WI38 (cell line): Measurements from ENCODE around the gene CAPG.

ENCODE experiments used
- H3K4me3 ChIP-seq: 2 replicates; pipeline ENCODE4 v1.5.1; 2011; ENCODE audit warnings: low read depth, mild to moderate bottlenecking, control low read depth, low read length
- TF ChIP-seq, protein P1 (sequence below): IDR thresholded peaks from 2 replicates; pipeline ENCODE4 v1.5.1; 2012; ENCODE audit warnings: low read depth, mild to moderate bottlenecking, control low read depth, low read length

Gene CAPG

DNA sequence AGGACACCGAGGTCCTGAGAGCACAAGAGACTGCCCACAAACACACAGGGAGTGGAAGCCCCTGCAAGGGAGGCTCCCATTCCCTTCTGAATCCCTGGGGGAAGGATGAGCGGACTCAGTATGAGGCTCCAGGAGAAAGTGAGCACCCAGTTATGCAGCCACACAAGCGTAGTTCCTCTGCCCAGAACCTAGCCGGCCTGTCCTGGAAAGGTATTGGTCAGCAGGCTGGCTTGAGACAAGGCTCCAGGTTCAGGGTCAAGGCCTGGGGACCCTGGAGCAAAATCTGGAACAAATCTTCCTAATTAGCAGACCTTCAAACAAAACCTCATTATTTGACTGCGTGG is 1.2 kb upstream of the CAPG start:
- TF ChIP-seq, protein P1, sequence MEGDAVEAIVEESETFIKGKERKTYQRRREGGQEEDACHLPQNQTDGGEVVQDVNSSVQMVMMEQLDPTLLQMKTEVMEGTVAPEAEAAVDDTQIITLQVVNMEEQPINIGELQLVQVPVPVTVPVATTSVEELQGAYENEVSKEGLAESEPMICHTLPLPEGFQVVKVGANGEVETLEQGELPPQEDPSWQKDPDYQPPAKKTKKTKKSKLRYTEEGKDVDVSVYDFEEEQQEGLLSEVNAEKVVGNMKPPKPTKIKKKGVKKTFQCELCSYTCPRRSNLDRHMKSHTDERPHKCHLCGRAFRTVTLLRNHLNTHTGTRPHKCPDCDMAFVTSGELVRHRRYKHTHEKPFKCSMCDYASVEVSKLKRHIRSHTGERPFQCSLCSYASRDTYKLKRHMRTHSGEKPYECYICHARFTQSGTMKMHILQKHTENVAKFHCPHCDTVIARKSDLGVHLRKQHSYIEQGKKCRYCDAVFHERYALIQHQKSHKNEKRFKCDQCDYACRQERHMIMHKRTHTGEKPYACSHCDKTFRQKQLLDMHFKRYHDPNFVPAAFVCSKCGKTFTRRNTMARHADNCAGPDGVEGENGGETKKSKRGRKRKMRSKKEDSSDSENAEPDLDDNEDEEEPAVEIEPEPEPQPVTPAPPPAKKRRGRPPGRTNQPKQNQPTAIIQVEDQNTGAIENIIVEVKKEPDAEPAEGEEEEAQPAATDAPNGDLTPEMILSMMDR: no peak
- no peak overlapping the region for H3K4me3 ChIP-seq

DNA sequence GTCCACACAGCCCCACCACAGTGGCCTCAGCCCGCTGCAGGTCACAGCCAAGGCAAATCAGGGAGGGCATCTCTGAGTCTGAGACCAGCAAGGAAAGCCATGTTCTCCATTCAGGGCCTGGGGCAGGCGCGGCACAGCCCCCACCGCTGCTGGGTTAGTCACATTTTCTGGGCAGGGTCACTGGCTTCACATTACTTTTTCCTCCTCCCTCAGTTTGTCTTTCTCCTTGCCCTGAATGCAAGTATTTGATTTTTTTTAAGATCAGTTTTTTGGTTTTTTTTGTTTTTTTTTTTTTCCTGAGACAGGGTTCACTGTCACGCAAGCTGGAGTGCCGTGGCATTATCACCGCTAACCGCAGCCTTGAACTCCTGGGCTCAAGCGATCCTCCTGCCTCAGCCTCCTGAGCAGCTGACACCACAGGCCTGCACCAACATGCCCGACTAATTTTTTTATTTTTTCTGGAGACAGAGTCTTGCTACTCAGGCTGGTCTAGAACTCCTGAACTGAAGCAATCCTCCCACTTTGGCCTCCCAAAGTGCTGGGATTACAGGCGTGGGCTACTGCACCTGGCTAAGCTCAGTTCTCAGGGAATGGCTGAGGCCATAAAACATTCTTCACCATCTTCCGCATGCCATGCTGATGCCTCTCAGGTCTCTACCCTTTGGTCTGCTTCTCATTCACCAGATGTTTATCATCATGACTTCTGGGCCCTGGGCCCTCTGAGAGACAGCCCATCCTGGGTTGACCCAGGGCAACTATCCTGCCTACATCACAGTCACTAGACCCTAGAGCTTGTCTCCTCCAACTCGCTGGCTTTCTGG is 628 bp upstream of the CAPG start:
- TF ChIP-seq, protein P1: no peak
- H3K4me3 ChIP-seq: no peak overlapping the region

DNA sequence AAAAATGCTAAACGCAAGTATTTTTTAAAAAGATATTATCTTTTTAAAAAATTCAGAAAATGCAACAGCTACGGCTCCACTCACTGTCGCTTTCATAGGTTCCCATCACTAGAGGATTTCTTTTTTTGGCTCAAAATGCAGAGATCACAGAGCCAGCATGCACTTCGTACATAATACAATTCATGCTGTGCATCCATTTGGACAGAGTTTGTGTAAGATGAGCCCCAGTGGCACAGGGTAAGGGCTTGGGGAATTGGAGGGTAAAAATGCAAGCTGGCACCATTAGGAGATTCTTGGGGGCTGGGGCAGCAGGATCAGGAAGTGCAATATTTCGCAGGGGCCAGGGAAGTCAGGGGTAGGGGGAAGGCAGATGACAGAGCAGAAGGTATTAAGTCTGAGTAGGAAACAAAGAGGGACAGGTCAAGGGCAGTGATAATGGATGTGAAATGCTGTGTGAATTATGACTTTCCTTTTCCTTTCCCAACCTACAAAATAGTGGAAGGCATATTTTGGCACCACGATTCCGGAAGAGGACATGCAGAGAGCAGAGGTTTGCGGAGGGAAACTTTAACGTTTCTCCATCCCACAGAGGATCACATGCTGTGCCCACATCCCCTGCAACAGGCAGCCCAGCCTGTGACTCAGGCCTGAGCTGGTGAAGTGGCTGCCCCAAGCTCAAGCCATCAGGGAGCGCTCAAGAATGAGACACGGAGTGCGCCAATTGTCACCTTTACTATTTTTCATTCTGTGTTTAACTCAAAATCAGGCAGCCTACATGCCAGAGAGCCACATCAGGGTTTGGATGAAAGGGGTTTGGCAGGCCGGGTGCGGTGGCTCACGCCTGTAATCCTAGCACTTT is 4.7 kb downstream of the CAPG start:
- TF ChIP-seq, protein P1: no peak
- no peak overlapping the region for H3K4me3 ChIP-seq

DNA sequence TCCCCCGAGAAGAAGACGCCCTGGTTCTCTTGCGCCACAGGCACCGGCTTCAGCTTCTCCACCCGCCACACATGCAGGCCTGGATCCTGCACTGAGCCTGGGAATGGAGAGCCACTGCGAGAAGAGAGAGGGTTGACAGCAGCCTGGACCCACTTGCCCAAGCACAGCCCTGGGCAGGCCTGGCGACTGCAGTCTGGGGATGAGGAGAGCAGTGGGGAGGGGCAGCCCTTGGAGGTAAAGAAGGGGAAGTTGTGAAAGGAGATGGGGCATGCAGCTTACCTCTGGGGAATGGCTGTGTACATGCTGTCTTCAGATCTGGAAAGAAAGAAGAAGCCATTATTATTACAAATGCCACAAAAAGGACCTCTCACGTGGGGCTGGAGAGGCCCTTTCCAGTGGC is 8.3 kb downstream of the CAPG start:
- TF ChIP-seq, protein P1: no peak
- H3K4me3 ChIP-seq: no peak overlapping the region

DNA sequence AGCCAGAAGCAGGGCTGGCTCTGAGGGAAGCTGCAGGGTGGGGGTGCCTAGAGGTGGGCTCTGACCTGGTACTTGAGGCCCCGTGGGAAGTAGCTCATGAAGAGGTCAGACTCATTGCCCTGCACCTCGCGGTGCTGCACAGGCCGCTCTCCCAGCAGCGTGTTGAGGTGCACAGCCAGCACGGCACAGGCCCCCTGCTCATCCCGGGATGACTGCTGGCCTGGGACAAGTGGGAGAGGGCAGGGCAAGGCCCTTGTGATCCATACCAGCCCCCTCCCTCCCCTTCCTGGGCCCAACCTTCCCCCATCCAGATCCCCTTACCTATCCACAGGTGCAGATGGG is 8.7 kb downstream of the CAPG start:
- TF ChIP-seq, protein P1: no peak

DNA sequence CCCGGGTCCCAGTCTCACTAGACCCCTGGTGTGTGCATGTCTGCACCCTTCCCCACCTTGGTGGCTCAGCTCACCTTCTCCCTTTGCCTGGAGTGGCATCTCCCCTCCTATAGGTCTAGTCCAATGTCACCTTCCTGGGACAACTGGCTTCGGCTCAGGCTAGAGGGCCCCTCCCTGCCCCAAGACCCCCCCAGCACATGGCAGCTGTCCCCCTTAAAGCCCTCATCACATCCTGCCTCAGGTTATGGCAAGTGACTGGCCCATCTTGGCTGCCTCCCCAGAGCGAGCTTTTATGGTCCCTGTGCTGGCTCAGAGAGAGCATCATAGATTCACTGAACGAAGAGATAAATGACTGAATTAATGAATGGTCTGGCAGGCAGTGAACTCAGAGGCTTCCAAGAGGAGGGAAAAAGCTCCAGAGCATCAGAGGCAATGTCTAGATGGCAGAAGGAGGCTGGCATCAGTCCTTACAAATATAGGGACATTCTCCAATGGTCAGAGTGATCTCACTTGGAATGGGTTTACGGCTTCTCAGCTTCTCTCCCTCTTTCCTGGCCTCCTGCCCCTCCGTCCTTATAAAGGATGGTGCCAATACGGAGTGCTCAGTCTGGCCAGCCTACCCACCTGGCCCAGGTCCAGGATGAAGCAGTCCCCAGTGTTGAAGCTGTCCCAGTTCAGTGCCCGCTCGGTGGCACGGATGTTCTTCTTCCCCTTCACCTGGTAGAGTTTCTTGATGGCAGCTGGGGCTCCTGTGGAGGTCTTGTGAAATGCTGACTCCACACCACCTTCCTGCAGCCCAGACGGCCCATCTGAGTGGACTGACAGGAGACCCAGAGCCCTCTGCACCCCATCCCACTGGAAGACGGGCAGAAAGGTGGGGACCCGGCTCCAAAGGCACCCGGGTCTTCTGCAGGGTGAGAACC is 9.4 kb downstream of the CAPG start:
- no peak overlapping the region for H3K4me3 ChIP-seq
- TF ChIP-seq, protein P1: no peak

More for the DNA sequence above, 8.7 kb downstream of the CAPG start:
- H3K4me3 ChIP-seq: no peak overlapping the region
